Uterus (tissue), 4 donors: ENCODE results near the gene TRMT44. TPM values are rescaled to one million over a fixed set of nuclear protein-coding genes. Genes with fewer than 3 reads are reported as not detected.

Source experiments
- DNase-seq, 2 donors: peaks; one replicate each; pipeline ENCODE4 v3.0.0-alpha.2; 2019 to 2020
- H3K27ac ChIP-seq, 2 donors: fragments of 200-600 bp; sonication (generic); 1 replicate in 1 of 2; 2 replicates in 1 of 2; pipeline ENCODE4 v1.5.1; 2016 to 2018
- H3K27me3 ChIP-seq, 2 donors: fragments of 200-600 bp; sonication (generic); one replicate each; pipeline ENCODE4 v1.5.1; 2018 to 2019; ENCODE audit warnings: control low read depth in 1 of 2
- H3K36me3 ChIP-seq, 2 donors: fragments of 200-600 bp; sonication (generic); one replicate each; pipeline ENCODE4 v1.5.1; 2019; ENCODE audit warnings: control low read depth in 1 of 2
- H3K4me1 ChIP-seq, 2 donors: fragments of 200-600 bp; sonication (generic); one replicate each; pipeline ENCODE4 v1.5.1; 2018 to 2019; ENCODE audit warnings: control low read depth in 1 of 2
- H3K4me3 ChIP-seq, 2 donors: fragments of 200-600 bp; sonication (generic); 1 replicate in 1 of 2; 2 replicates in 1 of 2; pipeline ENCODE4 v1.5.1; 2018 to 2019; ENCODE audit warnings: mild to moderate bottlenecking in 1 of 2
- H3K9me3 ChIP-seq, 2 donors: fragments of 200-600 bp; sonication (generic); one replicate each; pipeline ENCODE4 v1.5.1; 2019; ENCODE audit warnings: control low read depth in 1 of 2
- CTCF ChIP-seq, 4 experiments: fragments of 200-600 bp in 2 of 4; fragments of 450-650 bp in 2 of 4; sonication (generic) in 2 of 4; IDR thresholded peaks; one replicate each; pipeline ENCODE4 v1.5.1; 2016 to 2019; ENCODE audit warnings: antibody characterized with exemption in 4 of 4, mild to moderate bottlenecking in 2 of 4, moderate library complexity in 1 of 4
- POLR2A ChIP-seq, 2 donors: fragments of 450-650 bp; IDR thresholded peaks; one replicate each; pipeline ENCODE4 v1.6.1; 2016; ENCODE audit warnings: antibody characterized with exemption in 2 of 2, mild to moderate bottlenecking in 1 of 2, moderate library complexity in 1 of 2
- intact Hi-C: fragments of 100-400 bp; cut with DNase I; formaldehyde crosslinking; loops from one replicate; pipeline ENCODE4 v1.15.1; 2023; ENCODE audit warnings: low total_unique reads
- total RNA-seq, 4 donors: library from RNA; depleted of rRNA in 3 of 4; stranded (reverse); fragments of >200 nt in 3 of 4; gene quantifications; one replicate each; pipeline versions ENCODE4 v1.1.0 to v1.2.4, GENCODE V29; 2014 to 2023
- donor health status: DM: yes; HTN: yes; CAD: no.

Gene TRMT44
- total RNA-seq, 4 donors from 2014 or later = 3.3 to 38.8 (median 32.3) TPM

DNA sequence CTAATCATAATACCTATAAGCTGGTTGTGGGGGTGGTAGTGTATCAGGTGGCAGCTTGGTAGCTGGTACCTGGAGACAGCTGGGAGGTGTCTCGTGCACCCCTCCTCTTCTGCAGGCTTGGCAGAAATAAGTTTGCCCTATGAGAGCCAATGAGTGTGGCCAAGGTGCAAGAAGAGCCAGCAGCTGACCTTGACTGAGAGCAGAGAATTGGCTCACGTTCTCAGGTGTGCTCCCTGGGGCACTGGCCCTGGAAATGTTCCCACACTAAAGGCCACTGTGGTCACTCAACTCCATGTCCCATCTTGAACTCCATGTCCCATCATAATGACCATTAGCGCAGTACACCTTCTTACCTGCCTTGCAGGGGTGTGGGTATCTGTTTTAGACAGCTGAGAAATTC lies 13.4 kb downstream of the TRMT44 start:
- H3K4me1 ChIP-seq = no peaks in the 10 kb centered on the region
- TF ChIP-seq CTCF (IDR thresholded peaks at IDR 0.05) (no peak), POLR2A (IDR thresholded peaks at IDR 0.05) (no peak)
- no peaks in the 10 kb centered on the region for H3K36me3 ChIP-seq
- no peaks in the 10 kb centered on the region for H3K27me3 ChIP-seq
- no peak overlapping the region for H3K4me3 ChIP-seq
- no peak for DNase-seq
- H3K9me3 ChIP-seq = no peaks in the 10 kb centered on the region
- intact Hi-C loops = no loop called here
- H3K27ac ChIP-seq = no peak overlapping the region

GRCh38 chr4:8457646-8458252 lies 17.2 kb downstream of the TRMT44 start:
- TF ChIP-seq POLR2A (IDR thresholded peaks at IDR 0.05) = no peak
- TF ChIP-seq CTCF (IDR thresholded peaks at IDR 0.05) = no peak
- Histone ChIP-seq H3K36me3 (no peaks in the 10 kb centered on the region), H3K4me3 (no peak overlapping the region)

GRCh38 chr4:8459867-8460445 lies 19.4 kb downstream of the TRMT44 start:
- TF ChIP-seq POLR2A (IDR thresholded peaks at IDR 0.05) (no peak), CTCF (IDR thresholded peaks at IDR 0.05) (no peak)
- Histone ChIP-seq H3K27ac (no peak overlapping the region), H3K9me3 (no peaks in the 10 kb centered on the region), H3K4me1 (no peaks in the 10 kb centered on the region), H3K4me3 (no peak overlapping the region), H3K36me3 (no peaks in the 10 kb centered on the region), H3K27me3 (no peaks in the 10 kb centered on the region)
- no peak for DNase-seq
- intact Hi-C loops = loop anchor here (10.0 kb wide), 1 partner anchor 135 kb away; the partner anchor contains the start of gene CPZ

More at GRCh38 chr4:8457646-8458252, 17.2 kb downstream of the TRMT44 start:
- DNase-seq = no peak
- Histone ChIP-seq H3K27me3 (no peaks in the 10 kb centered on the region), H3K9me3 (no peaks in the 10 kb centered on the region), H3K27ac (no peak overlapping the region), H3K4me1 (no peaks in the 10 kb centered on the region)
- intact Hi-C loops = no loop called here

GRCh38 chr4:8461086-8461485 lies 20.5 kb downstream of the TRMT44 start:
- intact Hi-C loops = loop anchor here (10.0 kb wide), 1 partner anchor 134 kb away; the partner anchor contains the start of gene CPZ
- Histone ChIP-seq H3K36me3 (no peaks in the 10 kb centered on the region), H3K4me3 (no peak overlapping the region), H3K9me3 (no peaks in the 10 kb centered on the region), H3K27ac (no peak overlapping the region), H3K4me1 (no peaks in the 10 kb centered on the region), H3K27me3 (no peaks in the 10 kb centered on the region)
- TF ChIP-seq POLR2A (IDR thresholded peaks at IDR 0.05) (no peak), CTCF (IDR thresholded peaks at IDR 0.05) (no peak)
- DNase-seq = no peak

DNA sequence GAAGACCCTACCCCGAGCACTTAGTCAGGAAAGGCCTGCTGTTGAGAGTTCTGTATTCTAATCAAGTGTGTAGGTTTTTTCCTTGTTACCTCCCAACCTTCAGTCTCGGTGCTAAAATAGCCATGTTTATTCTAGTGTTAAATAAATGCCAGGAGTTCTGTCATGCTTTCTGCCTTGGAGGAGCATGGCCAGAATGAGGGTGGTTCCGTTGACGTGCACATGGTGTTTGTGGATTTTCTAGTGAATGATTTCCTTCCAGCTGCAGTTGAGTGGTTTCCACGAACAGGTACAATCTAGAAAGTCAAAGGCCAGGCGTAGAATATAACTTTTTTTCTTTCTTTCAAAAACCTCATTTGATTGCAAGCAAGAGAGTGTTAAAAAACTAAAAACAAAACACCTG lies 21.0 kb downstream of the TRMT44 start:
- DNase-seq = no peak
- Histone ChIP-seq H3K27ac (no peak overlapping the region), H3K36me3 (no peaks in the 10 kb centered on the region), H3K4me1 (no peaks in the 10 kb centered on the region), H3K4me3 (no peak overlapping the region), H3K27me3 (no peaks in the 10 kb centered on the region), H3K9me3 (no peaks in the 10 kb centered on the region)
- intact Hi-C loops = loop anchor here (10.0 kb wide), 1 partner anchor 133 kb away; the partner anchor contains the start of gene CPZ
- no peak for TF ChIP-seq CTCF (IDR thresholded peaks at IDR 0.05)
- no peak for TF ChIP-seq POLR2A (IDR thresholded peaks at IDR 0.05)
